GM19193 (cell line): ENCODE data around the gene DTL.
A peak's percentile ranks its signal among the peaks of the same experiment; 100 is the strongest.

Source experiments
- POLR2A ChIP-seq: IDR thresholded peaks from 4 replicates; pipeline ENCODE4 v1.6.1; 2011; ENCODE audit not compliant: insufficient read depth, insufficient read length; ENCODE audit errors: extremely low read depth

The DTL gene

DNA sequence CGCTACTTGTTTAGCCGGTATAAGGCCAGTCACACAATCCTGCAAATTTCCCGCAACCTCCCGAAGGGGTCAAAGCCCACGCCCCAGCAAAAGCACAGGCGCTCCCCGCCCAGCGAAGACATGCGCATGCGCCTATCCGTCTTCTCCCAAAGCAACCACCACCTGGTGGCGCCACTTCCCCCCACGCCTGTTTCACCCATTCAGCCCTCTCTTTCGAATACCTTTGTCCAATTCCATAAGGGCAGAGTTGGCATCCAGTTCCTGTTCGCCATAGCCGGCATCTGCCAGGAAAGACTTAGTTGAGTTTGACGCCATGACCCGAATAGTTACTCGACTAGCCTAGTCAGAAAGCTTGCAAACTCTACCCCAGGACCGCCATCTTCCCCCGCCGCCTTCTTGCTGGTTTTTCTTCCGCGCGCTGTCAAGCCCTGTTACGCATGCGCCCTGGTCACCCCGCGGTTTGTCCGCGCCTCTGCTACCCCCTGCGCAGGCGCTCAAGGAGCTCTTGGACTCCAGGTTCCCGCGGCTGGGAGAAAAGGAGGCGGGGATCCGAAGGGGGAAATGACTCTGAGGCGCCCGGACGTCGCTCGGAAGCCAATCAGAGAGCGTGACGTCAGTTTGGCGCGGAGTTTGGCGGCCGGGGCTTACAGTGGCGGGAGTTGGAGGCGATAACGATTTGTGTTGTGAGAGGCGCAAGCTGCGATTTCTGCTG lies at the start of gene DTL, which contains the start of gene INTS7:
Gene DTL (plus strand): TSS at position 626 of the 712 bp plus-strand sequence. CDS start 143 bp downstream, outside the sequence.
Gene INTS7 (minus strand): TSS at position 435 of the 712 bp plus-strand sequence. CDS start 120 bp downstream, at position 315.
- TF ChIP-seq POLR2A, result peak; percentile 90

- no peak for TF ChIP-seq POLR2A
Measured at GRCh38 chr1:211986628-211987254, 48.8 kb upstream of the DTL start.

DNA sequence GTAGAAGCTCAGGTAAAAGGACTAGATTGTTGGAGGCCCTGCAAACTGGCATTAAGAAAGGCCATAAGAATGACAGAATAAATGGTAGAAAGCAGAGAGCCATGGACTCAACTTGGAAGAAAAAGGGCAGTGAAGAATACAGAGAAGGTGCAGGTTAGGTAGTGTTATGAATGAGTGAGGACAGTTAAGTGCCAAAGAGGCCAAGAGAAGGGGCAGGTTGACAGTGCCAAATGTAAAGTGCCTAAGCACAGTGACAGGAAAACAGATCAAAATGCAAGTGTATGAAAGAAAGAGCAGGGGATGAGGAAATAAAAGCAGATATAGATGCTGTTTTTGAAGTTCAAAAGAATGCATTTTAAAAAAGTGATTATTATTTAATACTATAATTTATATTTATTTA lies 43.9 kb upstream of the DTL start:
- TF ChIP-seq POLR2A, result no peak

DNA sequence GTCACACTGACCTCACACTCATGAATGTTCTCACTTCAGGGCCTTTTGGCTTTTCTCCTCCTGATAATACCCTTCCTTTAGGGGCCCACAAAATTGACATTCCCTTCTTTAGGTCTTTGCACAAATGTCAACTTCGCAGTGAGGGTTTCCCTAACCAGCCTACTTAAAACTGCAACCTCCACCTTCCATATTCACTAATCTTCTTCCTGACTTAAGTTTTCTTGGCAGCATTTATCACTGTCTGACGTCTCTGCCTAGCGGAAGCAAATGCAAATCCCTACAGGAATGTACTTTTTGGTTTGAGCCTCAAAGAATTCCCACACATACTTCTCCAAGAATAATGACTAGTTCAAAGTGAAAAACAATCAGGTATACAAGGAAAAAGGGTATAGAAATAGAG lies 33.0 kb upstream of the DTL start:
- TF ChIP-seq POLR2A, result no peak

- no peak for TF ChIP-seq POLR2A
Measured at GRCh38 chr1:212004895-212005608, 30.5 kb upstream of the DTL start.

GRCh38 chr1:212007178-212007577 lies 28.4 kb upstream of the DTL start:
- no peak for TF ChIP-seq POLR2A

GRCh38 chr1:212007886-212008285 lies 27.7 kb upstream of the DTL start:
- no peak for TF ChIP-seq POLR2A

DNA sequence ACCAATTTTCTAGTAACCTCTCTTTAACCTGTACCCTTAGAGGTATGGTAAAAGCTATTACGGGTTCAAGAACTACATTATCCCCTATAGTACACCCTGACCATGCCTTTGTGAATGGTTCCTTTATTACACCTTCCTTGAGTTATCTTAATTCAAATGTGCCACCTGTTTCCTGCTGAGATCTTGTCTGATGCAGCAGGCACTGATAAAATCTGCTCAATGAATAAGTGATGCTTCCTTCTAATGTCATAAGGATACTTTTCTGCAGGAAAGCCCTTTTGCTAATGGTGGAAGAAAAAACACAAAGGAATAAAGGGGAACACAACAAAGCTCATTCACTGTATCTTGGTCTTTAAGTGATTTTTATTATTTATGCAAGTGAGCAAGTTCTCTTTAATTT lies 26.0 kb upstream of the DTL start:
- TF ChIP-seq POLR2A, result no peak

DNA sequence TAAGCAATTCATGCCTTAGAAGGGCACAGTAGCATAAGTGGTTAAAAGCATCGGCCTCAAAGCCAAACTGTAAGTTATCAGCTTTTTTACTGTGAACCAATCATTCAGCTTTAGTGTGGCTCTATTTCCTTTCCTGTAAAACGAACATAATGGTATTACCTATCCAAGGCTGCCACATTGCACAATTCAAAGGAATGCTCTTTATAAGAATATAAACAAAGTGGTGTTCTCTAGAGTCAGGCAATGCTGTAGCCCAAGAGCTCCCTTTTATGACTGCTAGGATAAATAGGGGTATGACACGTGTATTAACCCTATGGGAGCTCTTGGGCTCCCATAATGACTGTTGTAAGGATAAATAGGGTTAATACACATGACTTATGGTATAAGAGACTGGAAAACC lies 25.5 kb upstream of the DTL start:
- no peak for TF ChIP-seq POLR2A

GRCh38 chr1:212012034-212012740 lies 23.4 kb upstream of the DTL start:
- TF ChIP-seq POLR2A, result no peak

GRCh38 chr1:212013672-212014071 lies 21.9 kb upstream of the DTL start:
- no peak for TF ChIP-seq POLR2A

- no peak for TF ChIP-seq POLR2A
Measured at GRCh38 chr1:212020975-212021374, 14.6 kb upstream of the DTL start.

- no peak for TF ChIP-seq POLR2A
Measured at GRCh38 chr1:212021563-212021962, 14.0 kb upstream of the DTL start.

DNA sequence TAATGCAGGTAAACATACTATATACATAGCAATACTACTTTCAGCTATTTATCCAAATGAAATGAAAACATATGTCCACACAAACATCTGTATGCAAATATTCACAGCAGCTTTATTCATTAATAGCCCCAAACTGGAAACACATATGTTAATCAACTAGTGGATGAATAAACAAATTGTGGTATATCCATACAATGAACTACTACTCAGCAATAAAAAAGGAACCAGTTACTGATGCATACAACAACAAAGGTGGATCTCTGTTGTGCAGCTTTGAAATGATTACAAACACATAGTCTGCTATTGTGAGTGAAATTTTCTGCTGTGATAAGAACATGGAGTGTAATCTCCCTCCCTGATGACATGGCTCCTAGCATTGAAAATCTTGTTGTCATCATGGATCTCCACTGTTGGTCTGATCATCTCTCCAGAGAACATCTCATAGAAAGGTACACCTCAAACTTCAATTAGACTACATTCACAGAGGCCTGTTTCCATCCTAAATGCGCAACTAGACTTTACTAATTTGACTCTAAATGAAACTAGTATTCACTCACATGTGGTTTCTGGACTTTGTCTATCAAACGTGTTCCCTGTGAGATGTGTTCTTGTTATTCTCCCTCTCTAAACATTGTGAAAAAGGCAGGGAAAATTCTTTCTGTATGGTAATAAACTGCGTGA lies 10.9 kb upstream of the DTL start:
- TF ChIP-seq POLR2A, result no peak
